BJ (cell line): ENCODE results near the gene POLD1. TPM values are rescaled to one million over a fixed set of nuclear protein-coding genes. Genes with fewer than 3 reads are reported as not detected.

Experiments used
- CTCF ChIA-PET: fragments of 350-600 bp; formaldehyde crosslinking; extraction: SDS; loops from one replicate; lab custom pipeline; 2021; ENCODE audit warnings: antibody characterized with exemption, inconsistent platforms; lab: Yijun Ruan, JAX
- POLR2A ChIA-PET: fragments of 300-600 bp; sonication (Branson Sonifier 250); formaldehyde crosslinking; extraction: SDS; loops from one replicate; lab custom pipeline; 2021; ENCODE audit warnings: antibody characterized with exemption; lab: Charles Lee
- DNase-seq: peaks from one replicate; pipeline ENCODE4 v3.0.0-alpha.2; 2011; ENCODE audit warnings: low read depth
- H3K27me3 ChIP-seq: 2 replicates; pipeline ENCODE4 v1.6.0; 2011; ENCODE audit warnings: low read length; ENCODE audit not compliant: control insufficient read depth, insufficient read depth
- H3K36me3 ChIP-seq: 2 replicates; pipeline ENCODE4 v1.5.1; 2011; ENCODE audit warnings: low read length; ENCODE audit not compliant: control insufficient read depth, insufficient read depth
- H3K4me3 ChIP-seq: 2 replicates; pipeline ENCODE4 v1.5.1; 2011; ENCODE audit warnings: low read depth, mild to moderate bottlenecking, control low read depth, low read length
- polyA plus RNA-seq: library from polyadenylated mRNA; depleted of rRNA; stranded (reverse); fragments of >200 nt; gene quantifications from 2 replicates; pipeline ENCODE4 v1.2.3, GENCODE V29; 2011
- TF ChIP-seq, protein P1 (sequence below): IDR thresholded peaks from 2 replicates; pipeline ENCODE4 v1.5.1; 2011; ENCODE audit warnings: low read depth, mild to moderate bottlenecking, control low read depth, inconsistent platforms, low read length, moderate library complexity; ENCODE audit not compliant: insufficient read depth

Gene POLD1
- polyA plus RNA-seq, 1 experiment, result 10.8 TPM

DNA sequence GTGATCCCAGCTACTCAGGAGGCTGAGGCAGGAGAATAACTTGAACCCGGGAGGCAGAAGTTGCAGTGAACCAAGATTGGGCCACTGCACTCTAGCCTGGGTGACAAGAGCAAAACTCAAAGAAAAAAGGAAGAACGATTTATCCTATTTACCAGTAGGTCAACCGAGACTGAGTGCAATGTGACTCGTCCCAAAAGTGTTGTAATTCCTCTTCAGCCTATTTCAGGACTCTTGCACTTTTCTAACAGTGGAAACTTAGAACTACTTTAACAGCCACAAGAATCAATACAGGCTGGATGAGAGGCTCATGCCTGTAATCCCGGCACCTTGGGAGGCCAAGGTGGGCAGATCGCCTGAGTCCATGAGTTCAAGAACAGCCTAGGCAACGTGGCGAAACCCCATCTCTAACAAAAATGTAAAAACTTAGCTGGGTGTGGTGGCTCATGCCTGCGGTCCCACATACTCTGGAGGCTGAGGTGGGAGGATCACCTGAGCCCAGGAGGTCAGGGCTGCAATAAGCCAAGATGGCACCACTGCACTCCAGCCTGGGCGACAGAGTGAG, 12.2 kb upstream of the POLD1 start:
- ChIA-PET CTCF (interaction anchor here (0.9 kb wide), 1 partner anchor 10 kb away, joined by 3 read pairs; no protein-coding TSS in a partner anchor), POLR2A (no interaction called here)
- TF ChIP-seq, protein P1, sequence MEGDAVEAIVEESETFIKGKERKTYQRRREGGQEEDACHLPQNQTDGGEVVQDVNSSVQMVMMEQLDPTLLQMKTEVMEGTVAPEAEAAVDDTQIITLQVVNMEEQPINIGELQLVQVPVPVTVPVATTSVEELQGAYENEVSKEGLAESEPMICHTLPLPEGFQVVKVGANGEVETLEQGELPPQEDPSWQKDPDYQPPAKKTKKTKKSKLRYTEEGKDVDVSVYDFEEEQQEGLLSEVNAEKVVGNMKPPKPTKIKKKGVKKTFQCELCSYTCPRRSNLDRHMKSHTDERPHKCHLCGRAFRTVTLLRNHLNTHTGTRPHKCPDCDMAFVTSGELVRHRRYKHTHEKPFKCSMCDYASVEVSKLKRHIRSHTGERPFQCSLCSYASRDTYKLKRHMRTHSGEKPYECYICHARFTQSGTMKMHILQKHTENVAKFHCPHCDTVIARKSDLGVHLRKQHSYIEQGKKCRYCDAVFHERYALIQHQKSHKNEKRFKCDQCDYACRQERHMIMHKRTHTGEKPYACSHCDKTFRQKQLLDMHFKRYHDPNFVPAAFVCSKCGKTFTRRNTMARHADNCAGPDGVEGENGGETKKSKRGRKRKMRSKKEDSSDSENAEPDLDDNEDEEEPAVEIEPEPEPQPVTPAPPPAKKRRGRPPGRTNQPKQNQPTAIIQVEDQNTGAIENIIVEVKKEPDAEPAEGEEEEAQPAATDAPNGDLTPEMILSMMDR, result no peak
- Histone ChIP-seq H3K4me3 (no peak overlapping the region), H3K36me3 (no peaks in the 10 kb centered on the region), H3K27me3 (no peaks in the 10 kb centered on the region)
- DNase-seq, result no peak

DNA sequence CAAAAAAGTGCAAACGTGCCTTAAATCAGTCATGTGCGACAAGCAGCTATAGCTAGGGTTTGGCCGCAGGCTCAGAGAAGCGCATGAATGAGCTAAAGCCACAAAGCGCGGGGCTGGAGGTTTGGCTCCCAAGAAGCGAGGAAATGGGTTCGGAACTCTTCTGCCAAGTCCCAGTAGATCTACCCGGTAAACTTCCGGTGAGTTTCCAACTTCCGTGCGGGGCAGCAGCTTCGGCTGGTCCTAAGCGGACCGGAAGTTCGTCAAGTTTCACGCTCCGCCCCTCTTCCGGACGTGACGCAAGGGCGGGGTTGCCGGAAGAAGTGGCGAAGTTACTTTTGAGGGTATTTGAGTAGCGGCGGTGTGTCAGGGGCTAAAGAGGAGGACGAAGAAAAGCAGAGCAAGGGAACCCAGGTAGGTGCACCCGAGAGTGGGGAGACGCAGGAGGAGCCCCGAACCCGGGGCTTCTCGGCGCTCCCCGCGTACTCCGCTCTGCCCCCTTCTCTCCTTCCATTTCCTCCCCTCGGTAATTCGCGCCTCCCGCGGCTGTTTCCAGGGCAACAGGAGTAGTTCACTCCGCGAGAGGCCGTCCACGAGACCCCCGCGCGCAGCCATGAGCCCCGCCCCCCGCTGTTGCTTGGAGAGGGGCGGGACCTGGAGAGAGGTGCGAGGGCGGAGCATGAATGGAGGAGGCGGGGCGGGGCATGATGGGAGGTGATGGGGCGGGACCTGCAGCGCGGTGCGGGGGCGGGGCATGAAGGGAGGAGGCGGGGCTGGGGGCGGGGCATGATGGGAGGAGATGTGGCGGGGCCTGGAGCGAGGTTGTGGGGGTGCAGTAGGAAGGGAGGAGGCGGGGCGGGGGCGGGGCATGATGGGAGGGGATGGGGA, 7.7 kb upstream of the POLD1 start, which contains the start of gene NR1H2:
Gene NR1H2, plus strand, starts transcription at position 292 of the 885 bp plus-strand sequence. CDS start 1,149 bp downstream, outside the sequence.
- ChIA-PET POLR2A (no interaction called here), CTCF (interaction anchor here (0.9 to 2.7 kb wide), 2 partner anchors 19 to 85 kb away, joined by 3 to 15 read pairs; no protein-coding TSS in a partner anchor)
- peak; percentile 75 for DNase-seq
- Histone ChIP-seq H3K36me3 (peaks cover 28% of the 10 kb centered on the region), H3K4me3 (peak within 1 kb of the TSS; percentile 97), H3K27me3 (no peaks in the 10 kb centered on the region)
- TF ChIP-seq, protein P1, result no peak

GRCh38 chr19:50377051-50377461, 7.1 kb upstream of the POLD1 start:
- POLR2A ChIA-PET, result interaction anchor here (0.6 kb wide), 1 partner anchor 9 kb away, joined by 4 read pairs; no protein-coding TSS in a partner anchor
- TF ChIP-seq, protein P1, result no peak
- H3K36me3 ChIP-seq, result peaks cover 29% of the 10 kb centered on the region
- H3K4me3 ChIP-seq, result peak overlapping the region; percentile 97
- no peak for DNase-seq
- CTCF ChIA-PET, result no interaction called here
- H3K27me3 ChIP-seq, result no peaks in the 10 kb centered on the region

GRCh38 chr19:50377517-50377916, 6.6 kb upstream of the POLD1 start:
- Histone ChIP-seq H3K27me3 (no peaks in the 10 kb centered on the region), H3K4me3 (no peak overlapping the region), H3K36me3 (peaks cover 34% of the 10 kb centered on the region)
- TF ChIP-seq, protein P1, result no peak
- ChIA-PET CTCF (interaction anchor here (1.0 kb wide), 1 partner anchor 20 kb away, joined by 3 read pairs; no protein-coding TSS in a partner anchor), POLR2A (interaction anchor here (0.6 kb wide), 1 partner anchor 8 kb away, joined by 4 read pairs; no protein-coding TSS in a partner anchor)
- DNase-seq, result no peak
